GM18498 (cell line): ENCODE measurements around the gene CELSR1.

Source experiments
- ATAC-seq: cut with Tn5 transposase; IDR thresholded peaks from one replicate; pipeline ENCODE4 v1.9.1; 2021; ENCODE audit warnings: mild to moderate bottlenecking, moderate library complexity; ENCODE audit not compliant: unreplicated experiment

CELSR1 gene, protein sequence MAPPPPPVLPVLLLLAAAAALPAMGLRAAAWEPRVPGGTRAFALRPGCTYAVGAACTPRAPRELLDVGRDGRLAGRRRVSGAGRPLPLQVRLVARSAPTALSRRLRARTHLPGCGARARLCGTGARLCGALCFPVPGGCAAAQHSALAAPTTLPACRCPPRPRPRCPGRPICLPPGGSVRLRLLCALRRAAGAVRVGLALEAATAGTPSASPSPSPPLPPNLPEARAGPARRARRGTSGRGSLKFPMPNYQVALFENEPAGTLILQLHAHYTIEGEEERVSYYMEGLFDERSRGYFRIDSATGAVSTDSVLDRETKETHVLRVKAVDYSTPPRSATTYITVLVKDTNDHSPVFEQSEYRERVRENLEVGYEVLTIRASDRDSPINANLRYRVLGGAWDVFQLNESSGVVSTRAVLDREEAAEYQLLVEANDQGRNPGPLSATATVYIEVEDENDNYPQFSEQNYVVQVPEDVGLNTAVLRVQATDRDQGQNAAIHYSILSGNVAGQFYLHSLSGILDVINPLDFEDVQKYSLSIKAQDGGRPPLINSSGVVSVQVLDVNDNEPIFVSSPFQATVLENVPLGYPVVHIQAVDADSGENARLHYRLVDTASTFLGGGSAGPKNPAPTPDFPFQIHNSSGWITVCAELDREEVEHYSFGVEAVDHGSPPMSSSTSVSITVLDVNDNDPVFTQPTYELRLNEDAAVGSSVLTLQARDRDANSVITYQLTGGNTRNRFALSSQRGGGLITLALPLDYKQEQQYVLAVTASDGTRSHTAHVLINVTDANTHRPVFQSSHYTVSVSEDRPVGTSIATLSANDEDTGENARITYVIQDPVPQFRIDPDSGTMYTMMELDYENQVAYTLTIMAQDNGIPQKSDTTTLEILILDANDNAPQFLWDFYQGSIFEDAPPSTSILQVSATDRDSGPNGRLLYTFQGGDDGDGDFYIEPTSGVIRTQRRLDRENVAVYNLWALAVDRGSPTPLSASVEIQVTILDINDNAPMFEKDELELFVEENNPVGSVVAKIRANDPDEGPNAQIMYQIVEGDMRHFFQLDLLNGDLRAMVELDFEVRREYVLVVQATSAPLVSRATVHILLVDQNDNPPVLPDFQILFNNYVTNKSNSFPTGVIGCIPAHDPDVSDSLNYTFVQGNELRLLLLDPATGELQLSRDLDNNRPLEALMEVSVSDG (N-terminal part only)

DNA sequence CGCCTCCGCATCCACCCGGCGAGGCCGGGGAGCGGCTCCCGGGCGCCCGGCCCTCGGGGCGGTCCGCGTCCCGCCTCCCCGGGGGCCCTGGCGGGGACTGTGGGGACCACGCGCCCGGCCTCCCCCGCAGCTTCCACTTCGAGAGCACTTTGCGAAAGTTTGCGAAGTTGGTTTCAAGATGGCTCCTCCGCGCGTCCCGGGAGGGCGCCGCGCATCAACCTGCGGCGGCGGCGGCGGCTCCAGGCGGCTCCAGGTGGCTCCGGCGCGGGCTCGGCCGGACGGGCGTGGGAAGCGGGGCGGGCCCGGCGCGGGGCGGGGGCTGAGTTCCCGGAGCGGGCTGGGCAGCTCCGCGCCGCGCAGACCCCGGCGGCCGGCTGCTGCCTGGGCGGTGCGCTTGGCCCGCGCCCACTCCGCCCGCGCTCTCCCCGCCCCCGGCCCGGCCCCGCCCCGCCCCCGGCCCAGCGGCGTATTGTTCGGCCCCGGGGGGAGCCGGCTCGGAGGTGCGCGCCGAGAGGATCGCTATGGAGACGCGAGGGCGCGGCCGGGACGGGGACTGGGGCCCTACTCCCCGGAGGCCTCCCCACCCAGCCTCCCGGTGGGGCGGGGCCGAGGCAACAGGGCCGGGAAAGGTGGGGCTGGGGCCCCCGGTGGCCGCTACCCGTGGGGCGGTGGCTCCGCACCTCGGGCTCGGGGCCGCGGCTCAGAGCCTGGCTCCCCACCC lies at the start of gene CELSR1:
CELSR1 (minus strand) TSS at position 396 of the 721 bp plus-strand sequence. CDS start 450 bp downstream, outside the sequence.
- ATAC-seq: no peak

DNA sequence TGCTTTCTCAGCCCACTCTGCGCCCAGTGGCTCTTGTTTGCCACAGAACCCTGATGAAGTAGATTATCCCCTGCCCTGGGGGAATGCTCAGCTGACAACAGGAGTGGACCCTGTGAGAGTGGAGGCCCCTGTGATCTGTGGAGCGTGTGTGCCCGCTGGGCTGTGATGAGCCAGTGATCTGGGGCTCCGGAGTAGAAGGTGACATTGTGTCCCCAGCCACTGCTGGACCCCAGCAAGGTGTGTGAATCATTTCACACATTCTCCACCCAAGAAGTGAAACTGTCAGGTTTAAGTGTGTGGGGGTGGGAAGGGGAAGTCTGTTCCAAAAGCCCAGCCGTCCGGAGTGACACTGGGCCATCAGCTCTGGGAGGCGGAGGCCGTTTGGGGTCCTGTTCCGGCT lies 49.6 kb upstream of the CELSR1 start:
- peak; percentile 49 for ATAC-seq

DNA sequence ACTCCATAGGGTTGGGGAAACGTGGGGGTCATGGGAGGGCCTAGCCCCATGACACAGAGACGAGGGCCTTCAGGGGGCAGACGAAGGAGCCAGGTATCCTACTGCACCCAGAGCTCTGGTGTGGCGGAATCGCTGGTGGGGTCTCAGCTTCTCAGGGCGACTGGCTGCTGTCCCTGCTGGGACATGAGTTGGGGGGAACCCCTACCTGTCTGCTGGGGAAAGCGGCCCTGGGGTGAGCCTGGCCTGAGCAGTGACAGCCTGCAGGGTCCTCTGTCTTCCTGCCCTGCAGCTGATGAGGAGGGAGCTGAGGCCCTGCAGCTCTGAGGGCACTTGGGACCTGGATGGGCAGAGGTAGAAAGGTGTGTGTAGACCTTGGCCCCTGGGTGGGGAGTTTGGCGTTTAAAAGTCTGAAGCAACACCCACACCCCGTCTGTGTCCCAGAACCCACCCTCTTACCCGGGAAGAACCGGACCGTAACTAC lies 49.2 kb upstream of the CELSR1 start:
- no peak for ATAC-seq

DNA sequence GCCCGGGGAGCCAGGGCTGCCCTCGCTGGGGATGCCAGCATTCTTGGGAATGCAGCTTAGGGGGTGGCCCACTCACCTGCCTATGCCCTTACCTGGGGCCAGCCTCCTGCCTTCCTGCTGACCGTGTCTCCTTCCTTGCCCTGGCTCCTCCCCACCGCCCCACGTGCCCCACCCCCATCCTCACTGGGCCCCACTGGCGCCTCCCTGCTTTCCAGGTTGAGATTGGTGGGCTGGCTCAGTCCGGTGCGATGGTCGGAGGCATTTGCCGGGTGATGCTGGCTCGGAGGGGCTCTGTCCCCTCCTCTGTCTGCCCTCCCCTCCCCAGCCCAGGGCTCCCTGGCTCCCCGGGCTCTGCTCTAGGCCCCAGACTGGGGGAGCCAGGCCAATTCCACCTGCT lies 48.7 kb upstream of the CELSR1 start:
- ATAC-seq: no peak

DNA sequence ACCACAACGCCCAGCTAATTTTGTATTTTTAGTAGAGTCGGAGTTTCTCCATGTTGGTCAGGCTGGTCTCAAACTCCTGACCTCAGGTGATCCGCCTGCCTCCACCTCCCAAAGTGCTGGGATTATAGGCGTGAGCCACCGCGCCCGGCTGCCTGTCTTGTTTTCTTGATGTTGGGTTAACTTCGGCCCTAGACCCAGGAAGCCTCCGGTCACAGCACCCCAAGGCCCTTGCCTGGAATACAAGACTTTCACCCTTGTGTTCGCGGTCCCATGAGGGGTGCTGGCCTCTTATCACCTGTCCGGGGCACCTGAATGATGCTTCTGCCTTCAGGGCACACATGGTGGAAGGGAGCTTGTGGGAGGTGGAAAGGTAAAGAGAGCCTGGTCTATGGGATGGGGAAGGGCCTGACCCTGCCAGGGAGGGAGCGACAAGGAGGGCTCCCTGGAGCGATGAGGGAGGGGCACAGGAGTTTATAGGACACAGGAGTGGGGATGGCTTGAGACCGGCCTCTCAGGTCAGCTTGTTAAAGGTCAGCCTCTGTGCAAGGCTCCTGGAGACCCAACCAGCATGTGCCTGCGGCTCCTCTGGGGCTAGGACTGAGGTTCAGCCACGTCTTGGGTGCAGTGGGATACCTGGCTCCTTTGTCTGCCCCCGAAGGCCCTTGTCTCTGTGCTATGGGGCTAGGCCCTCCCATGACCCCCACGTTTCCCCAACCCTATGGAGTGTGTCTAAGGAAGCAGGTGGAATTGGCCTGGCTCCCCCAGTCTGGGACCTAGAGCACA lies 48.1 kb upstream of the CELSR1 start:
- no peak for ATAC-seq

DNA sequence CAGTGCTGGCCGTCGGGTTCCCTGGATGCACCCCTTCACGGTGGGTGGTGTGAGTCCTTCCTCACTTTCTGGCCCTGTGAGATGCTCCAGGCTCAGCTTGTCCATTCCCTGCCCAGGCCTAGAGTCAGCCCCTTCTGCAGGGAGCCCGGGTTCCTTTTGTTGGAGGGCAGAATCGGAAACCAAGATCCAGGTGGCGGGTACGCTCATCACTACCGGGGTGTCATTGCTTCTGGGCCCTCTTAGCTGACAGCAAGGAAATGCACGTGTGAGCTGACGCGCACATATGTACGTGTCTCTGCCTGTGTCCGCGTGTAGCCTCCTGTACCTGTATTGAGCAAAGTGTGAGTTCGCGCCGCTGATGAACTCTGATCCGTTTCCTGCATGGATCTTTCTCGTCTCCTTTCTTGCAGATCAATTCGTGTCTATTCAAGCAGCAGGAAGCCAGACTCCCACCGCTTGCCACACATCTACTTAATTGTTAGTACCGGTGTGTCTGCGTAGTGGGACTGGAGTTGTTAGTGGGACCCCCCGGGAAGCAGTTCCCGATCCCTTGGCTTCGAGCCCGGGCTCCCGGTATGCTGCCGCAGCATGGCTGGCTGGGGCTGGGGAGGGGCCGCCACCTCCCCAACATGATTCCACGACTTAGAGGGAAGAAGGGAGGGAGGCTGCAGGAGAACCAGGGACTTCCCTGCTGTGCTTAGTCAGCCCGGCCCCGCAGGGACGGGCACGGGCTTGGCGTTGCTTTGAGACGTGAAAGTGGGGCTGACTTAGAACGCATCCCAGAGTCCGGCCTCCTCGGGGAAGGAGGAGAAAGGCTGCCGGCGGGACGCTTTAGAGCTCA lies 46.9 kb upstream of the CELSR1 start:
- no peak for ATAC-seq

DNA sequence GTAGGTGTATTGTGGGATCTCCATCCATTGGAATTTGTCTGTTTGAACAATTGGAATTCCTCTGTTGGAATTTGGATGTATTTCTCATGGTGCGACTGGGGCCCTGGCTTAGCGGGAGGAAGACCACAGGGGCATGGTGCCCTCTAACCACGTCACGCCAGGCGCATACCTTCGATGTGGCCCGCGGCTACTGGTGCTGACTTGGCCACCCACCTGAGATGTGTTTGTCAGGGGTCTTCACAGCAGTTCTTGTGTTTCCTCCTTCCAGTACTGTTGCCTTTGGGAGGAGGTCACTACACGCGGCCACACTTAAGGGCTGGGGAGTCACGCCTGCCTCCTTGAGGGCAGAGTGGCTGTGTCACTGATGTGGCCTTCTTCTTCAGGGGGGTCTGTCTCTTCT lies 46.2 kb upstream of the CELSR1 start:
- ATAC-seq: no peak

DNA sequence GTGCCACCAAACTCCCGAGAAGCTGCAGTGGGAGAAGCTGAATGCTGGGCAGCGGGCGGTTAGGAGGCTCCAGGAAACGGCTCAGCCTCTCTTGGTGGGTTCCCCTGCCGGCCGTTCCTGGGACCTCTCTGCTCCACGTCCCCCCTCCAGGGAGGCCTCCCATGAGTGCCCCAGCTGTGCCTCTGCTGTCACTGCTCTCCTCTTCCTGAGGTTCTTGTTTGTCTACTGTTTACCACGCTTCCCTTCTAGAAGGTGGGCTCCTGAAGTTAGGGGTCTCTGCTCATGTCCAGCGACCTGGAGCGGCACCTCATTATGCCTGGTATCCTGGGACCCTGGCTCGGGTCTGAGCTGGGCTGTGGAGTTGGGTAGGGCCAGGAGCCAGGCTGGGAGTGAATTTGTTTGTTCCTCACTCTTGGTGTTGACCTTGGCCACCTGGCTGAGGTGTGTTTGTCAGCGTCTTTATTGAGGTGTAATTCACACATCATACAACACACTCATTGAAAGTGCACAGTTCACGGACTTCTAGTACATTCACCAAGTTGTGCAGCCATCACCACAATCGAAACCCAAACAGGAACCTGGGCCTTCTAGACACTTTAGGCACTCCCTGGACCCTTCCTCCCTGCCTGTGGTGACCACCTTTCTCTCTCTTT lies 45.0 kb upstream of the CELSR1 start:
- ATAC-seq: no peak

DNA sequence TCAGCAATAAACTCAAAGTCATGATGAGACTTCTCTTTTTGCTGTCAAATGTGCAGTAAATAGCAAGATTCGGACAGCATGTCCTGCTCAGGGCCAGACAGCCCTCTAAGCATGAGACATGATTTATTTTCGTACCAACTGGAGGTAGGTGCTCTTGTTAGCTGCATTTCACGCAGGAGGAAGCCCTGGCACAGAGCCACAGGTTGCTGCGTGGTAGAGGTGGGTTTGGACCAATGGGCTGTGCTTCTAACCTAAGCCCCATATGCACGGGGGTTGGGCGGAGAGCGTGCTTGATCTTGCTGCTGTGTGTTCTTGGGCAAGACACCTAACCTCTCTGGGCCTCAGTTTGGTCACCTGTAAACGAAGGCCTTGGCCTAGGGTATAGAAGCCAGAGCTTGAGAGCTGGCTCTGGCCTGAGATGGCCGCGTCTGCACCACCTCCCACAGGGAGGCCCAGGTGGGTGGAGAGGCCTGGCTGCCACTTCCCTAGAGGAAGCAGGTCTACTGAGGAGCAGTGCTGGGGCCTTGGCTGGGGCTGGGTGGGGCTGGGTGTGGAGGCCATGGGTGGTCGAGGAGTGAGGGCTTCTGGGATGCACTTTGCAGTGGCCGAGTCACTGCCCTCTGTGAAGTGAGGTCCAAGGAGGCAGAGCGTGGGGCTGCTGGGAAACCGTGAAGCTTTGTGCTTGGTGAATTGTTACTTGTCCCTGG lies 44.3 kb upstream of the CELSR1 start:
- no peak for ATAC-seq

DNA sequence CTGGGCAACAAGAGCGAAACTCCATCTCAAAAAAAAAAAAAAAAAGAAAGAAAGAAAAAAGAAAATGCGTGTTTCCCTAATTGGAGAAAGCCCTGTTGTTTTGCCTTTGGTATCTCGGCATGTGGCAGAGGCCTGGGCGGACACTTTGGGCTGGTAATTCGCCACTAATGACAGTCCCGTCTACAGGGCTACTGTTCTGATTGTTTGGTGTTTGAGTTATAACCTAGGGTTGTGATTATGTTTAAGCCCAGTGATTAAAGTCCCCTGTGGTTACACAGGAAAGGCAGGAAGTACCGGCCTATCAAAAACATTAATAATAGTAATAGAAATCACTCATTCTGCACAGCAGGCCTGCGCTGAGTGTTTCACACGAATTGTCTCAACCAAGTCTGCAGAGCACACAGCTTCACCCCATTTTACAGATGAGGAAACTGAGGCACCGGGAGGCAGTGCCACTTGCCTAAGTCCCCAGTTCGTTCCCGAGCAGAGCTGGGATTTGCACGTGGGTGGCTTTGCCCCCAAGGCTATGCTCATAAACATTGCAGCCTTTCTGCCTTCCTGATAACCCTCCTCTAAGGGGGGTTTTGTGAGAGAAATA lies 43.6 kb upstream of the CELSR1 start:
- no peak for ATAC-seq

DNA sequence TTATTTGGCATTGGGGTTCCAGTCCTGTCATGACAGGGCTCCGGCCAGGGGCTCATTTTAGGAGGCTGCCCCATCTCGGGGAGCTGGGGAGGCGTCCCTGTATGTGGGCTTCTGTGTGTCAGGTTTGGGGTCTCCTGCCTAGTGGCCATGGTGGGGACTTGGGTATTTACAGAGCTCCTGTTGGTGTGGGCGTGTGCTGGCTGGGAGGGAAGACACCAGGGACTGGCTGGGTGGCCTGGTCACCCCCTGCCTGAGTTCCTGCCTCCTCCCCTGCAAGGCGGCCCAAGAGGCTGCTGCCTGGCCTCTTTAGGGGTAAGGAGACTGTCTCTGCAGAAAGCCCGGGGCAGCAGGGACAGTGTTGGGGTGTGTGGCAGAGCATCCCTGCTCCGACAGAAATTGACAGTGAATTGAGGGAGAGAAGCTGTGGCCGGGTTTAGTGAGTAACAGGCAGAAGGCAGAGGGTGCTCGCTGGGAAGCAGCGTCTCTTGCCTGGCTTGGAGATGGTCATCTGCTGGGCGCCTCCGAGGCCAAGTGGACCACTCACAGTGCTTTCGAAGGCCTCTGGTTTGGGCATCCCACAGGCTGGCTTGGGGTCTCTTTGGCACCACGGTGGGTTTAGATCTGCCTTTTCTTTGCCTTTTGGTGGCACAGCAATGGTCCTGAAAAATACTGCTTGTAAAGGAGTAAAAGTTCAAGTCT lies 42.5 kb upstream of the CELSR1 start:
- ATAC-seq: no peak

DNA sequence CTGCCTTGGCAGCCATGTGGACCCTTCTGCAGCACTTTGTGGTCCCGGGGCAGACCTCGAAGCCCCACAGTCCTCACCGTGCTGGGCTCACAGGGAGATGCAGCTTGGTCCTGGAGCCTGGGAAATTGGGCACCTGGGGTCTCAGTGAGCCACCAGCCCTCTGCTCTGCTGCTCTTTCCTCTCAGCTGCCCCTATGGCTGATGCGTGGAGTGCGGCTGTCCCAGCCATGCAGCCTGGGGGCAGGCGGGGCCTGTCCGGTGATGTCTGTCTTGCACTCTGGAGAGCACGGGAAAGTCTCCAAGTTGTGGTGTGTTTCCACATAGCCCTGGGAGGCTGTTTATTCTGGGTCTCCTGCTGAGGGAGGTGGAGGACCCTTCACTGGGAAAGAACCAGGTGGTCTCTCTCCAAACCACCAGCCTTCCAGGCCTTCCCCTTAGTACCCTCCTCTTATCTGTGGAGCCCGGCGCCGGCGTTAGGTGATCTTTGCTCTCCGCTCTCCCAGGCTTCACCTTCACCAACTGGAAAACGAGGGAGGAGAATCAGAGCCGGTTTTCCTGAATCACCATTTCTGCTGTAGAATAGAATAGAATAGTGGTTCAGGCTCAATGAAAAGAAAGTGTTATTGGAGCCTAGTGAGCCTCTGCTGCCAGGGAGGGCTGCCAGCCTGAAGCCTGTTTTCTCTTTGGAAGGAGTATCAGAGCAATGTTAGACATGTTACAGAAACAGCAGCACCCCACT lies 41.6 kb upstream of the CELSR1 start:
- no peak for ATAC-seq

DNA sequence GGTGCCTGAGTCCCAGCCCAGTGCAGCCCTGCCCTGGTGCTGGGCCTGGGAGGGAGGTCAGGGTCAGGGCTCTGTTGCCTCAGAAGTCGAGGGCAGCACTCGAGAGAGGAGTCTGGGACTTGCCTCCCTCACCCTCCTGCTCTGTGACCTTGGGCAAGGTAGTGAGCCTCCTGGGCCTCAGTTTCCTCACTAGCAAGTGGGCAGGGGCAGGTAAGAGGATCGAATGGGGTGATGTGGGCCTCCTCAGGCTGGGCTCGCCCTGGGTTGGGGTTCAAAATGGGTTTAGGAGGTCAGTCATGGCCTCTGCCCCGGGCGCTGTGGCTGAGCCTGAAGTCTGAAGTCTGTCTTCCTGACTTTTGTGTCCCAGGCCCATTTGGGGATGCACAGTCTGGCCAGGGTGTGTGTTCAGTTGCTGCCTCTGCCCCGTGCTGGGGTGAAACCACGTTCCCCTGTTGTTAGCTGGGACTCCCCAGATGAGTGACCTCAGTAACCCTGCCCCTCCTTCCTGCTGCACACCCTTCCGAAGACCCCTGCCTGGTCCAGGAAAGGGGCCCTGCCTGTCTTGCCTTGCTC lies 40.9 kb upstream of the CELSR1 start:
- no peak for ATAC-seq

DNA sequence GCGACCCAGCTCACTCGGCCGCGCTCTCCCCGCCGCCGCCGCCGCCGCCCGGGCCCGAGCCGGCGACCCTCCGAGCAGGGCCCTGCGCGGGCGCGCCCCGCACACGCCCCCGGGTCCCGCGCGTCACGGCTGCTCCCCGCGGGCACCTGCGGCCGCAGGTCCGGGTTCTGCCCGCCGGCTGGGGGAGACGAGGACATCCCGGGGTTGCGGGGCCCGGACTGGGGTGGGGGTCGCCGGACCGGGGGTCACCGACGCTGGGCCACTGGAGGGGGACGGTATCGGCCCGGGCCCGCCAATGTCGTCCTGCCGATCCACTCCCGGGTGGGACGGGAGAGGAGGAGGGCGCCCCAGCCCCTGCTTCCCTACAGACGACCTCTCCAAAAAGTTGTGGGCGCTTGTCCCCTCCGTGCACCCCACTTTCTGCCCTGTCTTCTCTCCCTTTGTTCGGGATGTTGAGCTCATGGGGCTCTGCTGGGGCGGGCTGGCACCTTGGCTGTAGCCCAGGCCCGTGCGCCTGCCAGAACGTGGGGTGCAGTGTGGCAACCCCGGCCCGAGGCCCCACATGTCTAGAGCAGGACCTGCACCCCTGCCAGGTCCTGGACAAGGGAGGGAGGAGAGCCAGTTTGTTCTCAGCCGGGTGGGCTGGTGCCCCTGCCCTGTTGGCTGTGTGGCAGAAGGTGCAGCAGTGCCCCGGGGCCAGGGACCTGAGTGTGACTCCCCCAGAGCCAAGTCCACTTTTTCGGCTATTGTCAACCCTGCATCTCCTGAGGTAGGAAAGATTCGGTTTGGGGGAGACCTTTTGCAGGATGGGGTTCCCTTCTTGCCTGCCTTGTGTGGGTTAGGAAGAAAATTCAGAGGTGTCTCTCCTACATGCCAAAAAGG lies 40.2 kb upstream of the CELSR1 start:
- ATAC-seq: peak; percentile 28
